Trophoblast cell (in vitro differentiated cells and primary cell): ENCODE data around the gene GAS2L2.
A peak's percentile ranks its signal among the peaks of the same experiment; 100 is the strongest.

Experiments used
- DNase-seq, 2 donors: peaks; one replicate each; pipeline ENCODE4 v3.0.0-alpha.2; 2016
- H2AFZ ChIP-seq: 2 replicates; pipeline ENCODE4 v1.6.1; 2013; ENCODE audit warnings: low read length, moderate library complexity, mild to moderate bottlenecking; ENCODE audit not compliant: insufficient read depth, poor library complexity
- H2AK5ac ChIP-seq: 2 replicates; pipeline ENCODE4 v1.6.1; 2013; ENCODE audit warnings: mild to moderate bottlenecking, low read length
- H2BK120ac ChIP-seq: 2 replicates; pipeline ENCODE4 v1.6.1; 2013; ENCODE audit warnings: low read length, mild to moderate bottlenecking, moderate library complexity; ENCODE audit not compliant: insufficient read depth, poor library complexity
- H2BK12ac ChIP-seq: 2 replicates; pipeline ENCODE4 v1.6.1; 2013; ENCODE audit warnings: mild to moderate bottlenecking, low read length, moderate library complexity
- H2BK5ac ChIP-seq: 2 replicates; pipeline ENCODE4 v1.6.1; 2013; ENCODE audit warnings: low read length, low read depth, moderate library complexity, mild to moderate bottlenecking; ENCODE audit not compliant: poor library complexity
- H3K14ac ChIP-seq: 2 replicates; pipeline ENCODE4 v1.6.1; 2013; ENCODE audit warnings: mild to moderate bottlenecking, low read length
- H3K18ac ChIP-seq: 2 replicates; pipeline ENCODE4 v1.6.1; 2013; ENCODE audit warnings: mild to moderate bottlenecking, low read length
- H3K23ac ChIP-seq: 2 replicates; pipeline ENCODE4 v1.6.1; 2013; ENCODE audit warnings: low read length
- H3K27ac ChIP-seq: 2 replicates; pipeline ENCODE4 v1.5.1; 2013; ENCODE audit warnings: low read depth, mild to moderate bottlenecking, inconsistent platforms, low read length, moderate library complexity
- H3K27me3 ChIP-seq: 2 replicates; pipeline ENCODE4 v1.6.1; 2013; ENCODE audit warnings: inconsistent platforms, mild to moderate bottlenecking, low read length, moderate library complexity; ENCODE audit not compliant: insufficient read depth
- H3K36me3 ChIP-seq, 2 experiments: 1 replicate in 1 of 2; 2 replicates in 1 of 2; pipeline ENCODE4 v1.6.1; 2013; ENCODE audit warnings: low read length in 2 of 2, mild to moderate bottlenecking in 2 of 2, moderate library complexity in 1 of 2; ENCODE audit not compliant: insufficient read depth in 2 of 2, control insufficient read depth in 1 of 2
- H3K4ac ChIP-seq: 2 replicates; pipeline ENCODE4 v1.6.1; 2013; ENCODE audit warnings: low read depth, mild to moderate bottlenecking, low read length, moderate library complexity
- H3K4me1 ChIP-seq, 2 experiments: 1 replicate in 1 of 2; 2 replicates in 1 of 2; pipeline ENCODE4 v1.6.1; 2013; ENCODE audit warnings: low read length in 2 of 2, mild to moderate bottlenecking in 2 of 2, moderate library complexity in 1 of 2; ENCODE audit not compliant: insufficient read depth in 2 of 2, control insufficient read depth in 1 of 2
- H3K4me2 ChIP-seq: 2 replicates; pipeline ENCODE4 v1.6.1; 2013; ENCODE audit warnings: inconsistent platforms, mild to moderate bottlenecking, low read length, moderate library complexity
- H3K4me3 ChIP-seq: 2 replicates; pipeline ENCODE4 v1.5.1; 2013; ENCODE audit warnings: mild to moderate bottlenecking, low read depth, low read length, inconsistent platforms
- H3K79me1 ChIP-seq: one replicate; pipeline ENCODE4 v1.6.1; 2013; ENCODE audit warnings: low read length
- H3K79me2 ChIP-seq: 2 replicates; pipeline ENCODE4 v1.6.1; 2013; ENCODE audit warnings: low read length, mild to moderate bottlenecking; ENCODE audit not compliant: control insufficient read depth, insufficient read depth, poor library complexity
- H3K9ac ChIP-seq: 2 replicates; pipeline ENCODE4 v1.6.1; 2013; ENCODE audit warnings: mild to moderate bottlenecking, low read length
- H3K9me3 ChIP-seq: 2 replicates; pipeline ENCODE4 v1.6.1; 2013; ENCODE audit warnings: low read depth, mild to moderate bottlenecking, control low read depth, inconsistent platforms, low read length; ENCODE audit not compliant: insufficient read depth
- H4K12ac ChIP-seq: 2 replicates; pipeline ENCODE4 v1.6.1; 2013; ENCODE audit warnings: low read depth, mild to moderate bottlenecking, low read length, moderate library complexity
- H4K8ac ChIP-seq: 2 replicates; pipeline ENCODE4 v1.6.1; 2013; ENCODE audit warnings: low read depth, mild to moderate bottlenecking, low read length, moderate library complexity
- H4K91ac ChIP-seq: one replicate; pipeline ENCODE4 v1.6.1; 2013; ENCODE audit warnings: low read depth, mild to moderate bottlenecking, low read length, moderate library complexity
- WGBS: extraction: QIAGEN DNeasy Blood & Tissue Kit; methylation state at CpG from one replicate; pipeline ENCODE4 v1.1.7; 2013; ENCODE audit warnings: missing lambda C conversion rate; ENCODE audit not compliant: insufficient read length, insufficient coverage; ENCODE audit errors: extremely low coverage; 5-methylcytosine and 5-hydroxymethylcytosine counted together

The GAS2L2 gene

DNA sequence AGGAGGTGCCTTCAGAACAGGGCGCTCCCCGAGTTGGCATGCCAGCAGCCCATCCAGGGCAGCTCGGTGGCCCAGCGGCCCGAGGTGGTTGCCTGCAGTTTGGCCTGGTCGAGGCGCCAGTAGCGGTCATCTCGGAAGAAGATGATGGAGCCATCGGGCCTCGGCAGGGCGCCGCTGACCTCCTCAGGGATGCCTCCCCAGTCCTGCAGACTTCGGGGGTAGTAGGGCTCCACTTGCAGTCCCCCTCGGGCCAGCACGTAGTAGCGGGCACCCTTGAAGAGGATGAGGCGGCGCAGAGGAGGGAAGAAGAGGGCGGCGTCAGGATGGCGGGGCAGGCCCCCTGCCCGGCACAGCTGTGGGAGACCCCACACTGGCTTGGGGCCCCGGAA lies 13.4 kb upstream of the GAS2L2 start:
- Histone ChIP-seq H4K91ac (peak overlapping the region; percentile 4), H4K12ac (no peak overlapping the region), H3K27me3 (no peaks in the 10 kb centered on the region), H3K27ac (no peak overlapping the region), H3K79me2 (no peaks in the 10 kb centered on the region), H3K9ac (no peak overlapping the region), H2BK12ac (no peak overlapping the region), H3K4me3 (no peak overlapping the region), H4K8ac (no peak overlapping the region), H3K14ac (no peak overlapping the region), H3K9me3 (no peaks in the 10 kb centered on the region), H3K4me2 (no peak overlapping the region), H2AFZ (no peak overlapping the region), H3K4me1 (peaks cover 15 to 24% of the 10 kb centered on the region in 2 experiments), H3K18ac (no peak overlapping the region), H3K4ac (no peak overlapping the region), H3K23ac (no peak overlapping the region), H3K36me3 (no peaks in the 10 kb centered on the region), H2BK5ac (no peak overlapping the region), H2BK120ac (no peak overlapping the region), H2AK5ac (no peak overlapping the region), H3K79me1 (peaks cover 2% of the 10 kb centered on the region)
- WGBS: no CpG with 5 or more reads among the region's 24 CpGs
- no peak for DNase-seq

- DNase-seq: no peak
- Histone ChIP-seq H4K91ac (no peak overlapping the region), H2BK12ac (no peak overlapping the region), H2BK120ac (no peak overlapping the region), H3K4me3 (no peak overlapping the region), H3K27me3 (no peaks in the 10 kb centered on the region), H3K18ac (no peak overlapping the region), H3K79me2 (no peaks in the 10 kb centered on the region), H4K8ac (no peak overlapping the region), H4K12ac (no peak overlapping the region), H3K14ac (no peak overlapping the region), H3K79me1 (peaks cover 2% of the 10 kb centered on the region), H2AFZ (no peak overlapping the region), H3K27ac (no peak overlapping the region), H3K4me2 (no peak overlapping the region), H3K23ac (no peak overlapping the region), H3K4me1 (peaks cover 15 to 24% of the 10 kb centered on the region in 2 experiments), H2BK5ac (no peak overlapping the region), H3K4ac (no peak overlapping the region), H2AK5ac (no peak overlapping the region), H3K9ac (no peak overlapping the region), H3K9me3 (no peaks in the 10 kb centered on the region), H3K36me3 (no peaks in the 10 kb centered on the region)
- no CpG with 5 or more reads among the region's 8 CpGs for WGBS
Observed at GRCh38 chr17:35765756-35766488, 12.9 kb upstream of the GAS2L2 start.

DNA sequence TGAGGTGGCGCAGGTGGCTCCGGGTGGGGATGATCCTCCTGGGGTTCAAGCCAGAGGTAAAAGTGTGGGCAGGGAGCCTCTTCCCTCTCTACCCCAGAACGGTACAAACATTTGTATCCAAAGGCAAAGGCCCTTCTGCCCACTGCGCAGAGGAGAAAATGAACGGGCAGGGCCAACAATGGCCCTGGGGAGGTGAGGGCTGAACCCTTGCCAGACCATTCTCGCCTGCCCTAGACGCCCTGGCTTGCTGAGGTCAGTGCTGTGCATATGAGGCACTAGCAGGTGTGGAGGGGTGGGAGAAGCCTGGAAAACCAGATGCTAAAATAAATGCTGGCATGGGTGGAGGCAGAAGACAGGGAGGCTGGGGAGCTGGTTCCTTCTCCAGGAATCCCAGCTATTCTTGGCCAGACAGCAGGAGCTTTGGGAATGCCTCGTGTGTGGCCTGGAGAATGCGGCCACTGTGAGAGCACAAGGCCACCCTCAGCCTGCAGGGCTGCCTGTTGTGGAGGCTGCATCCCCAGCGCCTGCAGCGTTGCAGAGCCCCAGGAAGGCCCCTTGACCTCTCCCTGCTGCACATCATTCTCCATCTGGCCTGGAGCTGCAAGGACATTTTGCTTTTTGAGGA lies 12.2 kb upstream of the GAS2L2 start:
- H3K4me1 ChIP-seq: peaks cover 15 to 24% of the 10 kb centered on the region in 2 experiments
- no peak overlapping the region for H4K8ac ChIP-seq
- no peak overlapping the region for H3K14ac ChIP-seq
- H2BK5ac ChIP-seq: no peak overlapping the region
- WGBS: no CpG with 5 or more reads among the region's 11 CpGs
- no peak overlapping the region for H4K12ac ChIP-seq
- no peak overlapping the region for H2AFZ ChIP-seq
- peak overlapping the region; percentile 6 for H3K27ac ChIP-seq
- H3K4me2 ChIP-seq: peak overlapping the region; percentile 65
- peaks cover 2% of the 10 kb centered on the region for H3K79me1 ChIP-seq
- no peak for DNase-seq
- no peaks in the 10 kb centered on the region for H3K27me3 ChIP-seq
- H2AK5ac ChIP-seq: no peak overlapping the region
- no peak overlapping the region for H3K18ac ChIP-seq
- no peak overlapping the region for H3K9ac ChIP-seq
- no peak overlapping the region for H2BK120ac ChIP-seq
- H3K36me3 ChIP-seq: no peaks in the 10 kb centered on the region
- H3K4me3 ChIP-seq: no peak overlapping the region
- no peak overlapping the region for H3K4ac ChIP-seq
- H4K91ac ChIP-seq: no peak overlapping the region
- H2BK12ac ChIP-seq: no peak overlapping the region
- H3K79me2 ChIP-seq: no peaks in the 10 kb centered on the region
- no peak overlapping the region for H3K23ac ChIP-seq
- H3K9me3 ChIP-seq: no peaks in the 10 kb centered on the region

- H2BK12ac ChIP-seq: no peak overlapping the region
- no peaks in the 10 kb centered on the region for H3K36me3 ChIP-seq
- no peak overlapping the region for H3K4ac ChIP-seq
- no peak overlapping the region for H4K8ac ChIP-seq
- no peak overlapping the region for H3K27ac ChIP-seq
- H2AFZ ChIP-seq: no peak overlapping the region
- no peak overlapping the region for H4K91ac ChIP-seq
- no peak overlapping the region for H3K23ac ChIP-seq
- H3K4me3 ChIP-seq: no peak overlapping the region
- H3K4me1 ChIP-seq: peaks cover 15 to 24% of the 10 kb centered on the region in 2 experiments
- H2AK5ac ChIP-seq: no peak overlapping the region
- H3K14ac ChIP-seq: peak overlapping the region; percentile 11
- peak overlapping the region; percentile 65 for H3K4me2 ChIP-seq
- no peaks in the 10 kb centered on the region for H3K27me3 ChIP-seq
- no peak overlapping the region for H2BK120ac ChIP-seq
- peaks cover 2% of the 10 kb centered on the region for H3K79me1 ChIP-seq
- H3K9me3 ChIP-seq: no peaks in the 10 kb centered on the region
- H4K12ac ChIP-seq: no peak overlapping the region
- no CpG with 5 or more reads among the region's 75 CpGs for WGBS
- H3K18ac ChIP-seq: no peak overlapping the region
- H3K79me2 ChIP-seq: no peaks in the 10 kb centered on the region
- no peak overlapping the region for H2BK5ac ChIP-seq
- DNase-seq: peak; percentile 92 to 96
- H3K9ac ChIP-seq: no peak overlapping the region
Observed at GRCh38 chr17:35764123-35764991, 11.3 kb upstream of the GAS2L2 start.
